GM18499 (cell line): Measurements from ENCODE around the gene IVD.

Experiments
- ATAC-seq: cut with Tn5 transposase; IDR thresholded peaks from one replicate; pipeline ENCODE4 v1.9.1; 2021; ENCODE audit warnings: moderate number of reproducible peaks; ENCODE audit not compliant: insufficient read depth, unreplicated experiment

IVD gene

DNA sequence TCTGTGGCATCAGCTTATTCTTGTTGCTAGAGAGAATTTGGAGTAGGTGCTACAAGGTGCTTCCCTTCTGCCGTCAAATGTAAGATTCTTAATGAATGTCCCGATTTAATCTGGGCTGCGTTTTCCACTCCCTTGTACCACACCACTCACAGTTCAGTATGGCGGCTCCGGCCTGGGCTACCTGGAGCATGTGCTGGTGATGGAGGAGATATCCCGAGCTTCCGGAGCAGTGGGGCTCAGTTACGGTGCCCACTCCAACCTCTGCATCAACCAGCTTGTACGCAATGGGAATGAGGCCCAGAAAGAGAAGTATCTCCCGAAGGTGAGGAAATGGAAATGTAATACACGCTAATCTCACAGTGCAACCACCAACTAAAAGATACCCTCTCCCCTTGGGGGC, 4.9 kb downstream of the IVD start:
- no peak for ATAC-seq

DNA sequence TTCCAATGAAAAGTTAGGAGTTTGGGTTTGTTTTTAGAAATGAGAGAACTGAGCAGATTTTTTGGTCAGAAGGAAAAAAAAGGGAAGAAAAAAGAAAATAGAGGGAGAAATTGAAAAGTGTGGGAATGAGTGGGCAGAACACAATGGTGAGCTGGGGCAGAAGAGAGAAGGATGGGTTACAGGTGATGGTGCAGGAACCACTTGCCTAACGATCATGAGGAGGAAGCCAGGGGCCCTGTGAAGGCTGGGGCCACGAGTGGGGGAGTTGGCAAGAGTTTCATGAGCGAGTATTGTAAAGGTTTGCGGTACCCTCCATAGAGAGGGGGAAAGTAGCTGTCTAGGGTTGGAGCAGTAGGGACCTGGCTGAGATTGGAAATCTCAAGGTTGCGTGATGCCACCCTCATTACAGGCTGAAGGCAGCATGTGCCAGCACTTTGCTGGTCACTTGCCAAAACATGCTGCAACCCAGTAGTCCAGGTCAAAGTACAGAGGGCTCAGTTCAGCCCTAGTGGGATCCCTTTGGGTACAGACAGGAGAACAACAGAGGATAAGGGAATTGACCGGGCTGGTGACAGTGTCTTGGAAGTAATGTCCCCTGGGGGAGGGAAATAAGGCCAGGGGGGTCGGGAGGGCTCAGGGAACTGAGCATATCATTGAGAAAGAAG, 6.6 kb downstream of the IVD start:
- no peak for ATAC-seq

DNA sequence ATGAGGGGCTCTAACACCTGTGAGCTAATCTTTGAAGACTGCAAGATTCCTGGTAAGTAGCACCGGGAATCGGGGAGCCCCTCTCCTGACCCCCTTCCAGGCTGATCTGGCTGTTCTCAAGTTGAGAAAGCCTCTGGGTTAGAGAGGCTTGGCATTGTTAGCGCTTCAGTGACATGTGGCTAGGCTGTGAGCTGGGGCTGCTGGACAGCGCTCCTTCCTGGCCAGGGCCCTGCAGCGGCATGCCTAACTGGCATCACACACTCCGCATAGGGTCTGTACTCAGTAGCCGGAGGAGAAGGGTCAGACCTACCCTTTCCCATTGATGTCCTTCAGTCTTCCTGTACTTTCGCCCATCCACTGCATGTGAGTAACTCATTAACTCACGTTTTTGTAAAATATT, 7.4 kb downstream of the IVD start:
- no peak for ATAC-seq

DNA sequence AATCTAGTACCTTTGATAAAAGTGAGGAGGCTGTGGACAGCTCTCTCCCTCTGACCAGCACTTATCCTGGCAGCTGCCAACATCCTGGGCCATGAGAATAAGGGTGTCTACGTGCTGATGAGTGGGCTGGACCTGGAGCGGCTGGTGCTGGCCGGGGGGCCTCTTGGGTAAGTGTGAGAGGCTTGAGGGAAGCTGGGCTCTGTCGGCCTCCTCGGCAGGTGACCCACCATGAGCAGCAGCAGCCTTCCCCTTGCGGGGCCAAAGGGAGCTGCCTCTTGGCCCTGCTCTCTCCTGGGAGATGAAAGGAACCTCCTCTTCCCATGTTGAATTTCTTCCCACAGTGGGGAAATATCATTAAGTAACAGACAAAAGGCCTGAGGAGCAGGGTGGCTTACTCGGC, 9.2 kb downstream of the IVD start:
- no peak for ATAC-seq

DNA sequence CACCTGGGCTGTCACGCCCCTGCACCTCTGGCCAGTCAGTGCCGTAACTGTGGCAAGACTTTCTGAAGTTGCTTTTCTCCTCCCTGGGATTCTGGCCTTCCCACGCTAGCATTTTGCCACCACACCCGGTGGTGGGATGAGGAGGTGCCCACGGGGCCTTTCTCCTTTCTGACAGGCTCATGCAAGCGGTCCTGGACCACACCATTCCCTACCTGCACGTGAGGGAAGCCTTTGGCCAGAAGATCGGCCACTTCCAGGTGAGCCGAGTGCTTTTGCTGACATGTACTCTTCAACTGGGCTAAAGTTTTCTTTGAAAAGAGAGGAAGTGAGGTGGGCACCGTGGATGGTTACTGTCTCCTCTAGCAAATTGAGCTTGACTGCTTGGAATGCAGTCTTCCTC, 9.6 kb downstream of the IVD start:
- no peak for ATAC-seq

DNA sequence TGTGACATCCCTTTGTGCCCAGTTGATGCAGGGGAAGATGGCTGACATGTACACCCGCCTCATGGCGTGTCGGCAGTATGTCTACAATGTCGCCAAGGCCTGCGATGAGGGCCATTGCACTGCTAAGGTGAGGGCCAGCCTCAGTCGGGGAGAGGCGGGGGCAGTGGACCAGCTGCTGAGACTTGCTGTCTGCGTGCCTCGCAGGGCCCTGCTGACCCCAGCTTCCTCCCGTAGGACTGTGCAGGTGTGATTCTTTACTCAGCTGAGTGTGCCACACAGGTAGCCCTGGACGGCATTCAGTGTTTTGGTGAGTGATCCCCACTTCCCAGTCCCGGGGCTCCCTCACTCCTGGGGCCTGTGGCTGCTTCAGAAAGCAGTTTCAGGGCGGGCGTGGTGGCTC, 10.5 kb downstream of the IVD start:
- ATAC-seq: no peak

DNA sequence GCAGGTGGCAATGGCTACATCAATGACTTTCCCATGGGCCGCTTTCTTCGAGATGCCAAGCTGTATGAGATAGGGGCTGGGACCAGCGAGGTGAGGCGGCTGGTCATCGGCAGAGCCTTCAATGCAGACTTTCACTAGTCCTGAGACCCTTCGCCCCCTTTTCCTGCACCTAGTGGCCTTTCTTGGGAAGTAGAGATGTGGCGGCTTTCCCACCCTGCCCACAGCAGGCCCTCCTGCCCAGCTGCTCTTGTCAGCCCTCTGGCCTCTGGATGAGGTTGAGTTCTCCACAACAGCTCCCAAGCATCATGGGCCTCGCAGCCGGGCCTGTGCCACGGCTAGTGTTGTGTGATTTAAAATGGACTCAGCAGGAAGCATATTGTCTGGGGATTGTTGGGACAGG, 12.5 kb downstream of the IVD start:
- ATAC-seq: no peak

DNA sequence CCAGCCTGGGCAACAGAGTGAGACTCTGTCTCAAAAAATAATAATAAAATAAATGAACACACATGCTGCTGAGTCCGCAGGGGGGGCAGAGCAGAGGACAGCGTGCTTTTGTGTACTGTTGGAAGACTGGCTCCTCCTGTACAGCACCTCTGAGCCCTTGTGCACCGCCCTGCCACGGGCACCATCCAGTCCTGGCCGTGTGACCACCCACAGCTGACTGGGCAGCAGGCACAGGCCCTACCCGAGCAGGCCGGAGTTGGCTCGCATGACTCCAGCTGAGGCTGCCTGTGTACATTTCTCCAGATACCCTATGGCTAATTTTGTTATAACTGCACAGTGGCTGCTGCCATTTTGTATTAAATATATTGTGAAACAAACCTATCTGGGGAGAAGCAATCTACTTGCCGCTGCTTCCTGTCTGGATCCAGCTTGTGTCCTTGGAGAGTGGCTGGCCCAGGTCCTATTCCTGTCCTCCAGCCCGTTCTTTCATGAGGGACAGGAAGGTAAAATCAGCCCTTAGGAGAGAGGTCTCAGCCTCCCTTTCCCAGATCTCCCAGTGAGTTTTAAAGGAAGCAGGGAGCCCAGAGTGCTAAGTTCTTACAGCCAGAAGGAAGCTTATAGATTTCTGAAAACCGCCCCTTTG, 14.6 kb downstream of the IVD start:
- no peak for ATAC-seq

DNA sequence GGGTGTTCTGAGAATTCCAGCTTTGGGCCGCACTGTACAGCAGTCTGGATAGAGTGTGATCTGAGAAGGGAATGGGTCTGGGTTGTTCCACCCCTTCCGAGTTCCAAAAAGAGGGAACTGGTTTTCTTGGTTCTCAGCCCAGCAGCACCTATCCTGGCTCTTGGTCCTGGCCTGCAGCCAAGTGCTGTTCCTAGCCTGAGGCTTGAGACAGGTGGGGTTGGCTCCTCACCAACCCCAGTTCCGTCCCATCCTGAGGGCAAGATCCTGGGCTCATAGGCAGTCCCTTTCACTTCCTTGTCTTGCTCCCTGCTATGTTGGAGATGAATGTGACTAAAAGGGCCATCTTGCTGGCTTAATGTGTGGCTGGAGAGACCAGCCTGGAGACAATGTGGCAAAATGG, 15.2 kb downstream of the IVD start:
- no peak for ATAC-seq

DNA sequence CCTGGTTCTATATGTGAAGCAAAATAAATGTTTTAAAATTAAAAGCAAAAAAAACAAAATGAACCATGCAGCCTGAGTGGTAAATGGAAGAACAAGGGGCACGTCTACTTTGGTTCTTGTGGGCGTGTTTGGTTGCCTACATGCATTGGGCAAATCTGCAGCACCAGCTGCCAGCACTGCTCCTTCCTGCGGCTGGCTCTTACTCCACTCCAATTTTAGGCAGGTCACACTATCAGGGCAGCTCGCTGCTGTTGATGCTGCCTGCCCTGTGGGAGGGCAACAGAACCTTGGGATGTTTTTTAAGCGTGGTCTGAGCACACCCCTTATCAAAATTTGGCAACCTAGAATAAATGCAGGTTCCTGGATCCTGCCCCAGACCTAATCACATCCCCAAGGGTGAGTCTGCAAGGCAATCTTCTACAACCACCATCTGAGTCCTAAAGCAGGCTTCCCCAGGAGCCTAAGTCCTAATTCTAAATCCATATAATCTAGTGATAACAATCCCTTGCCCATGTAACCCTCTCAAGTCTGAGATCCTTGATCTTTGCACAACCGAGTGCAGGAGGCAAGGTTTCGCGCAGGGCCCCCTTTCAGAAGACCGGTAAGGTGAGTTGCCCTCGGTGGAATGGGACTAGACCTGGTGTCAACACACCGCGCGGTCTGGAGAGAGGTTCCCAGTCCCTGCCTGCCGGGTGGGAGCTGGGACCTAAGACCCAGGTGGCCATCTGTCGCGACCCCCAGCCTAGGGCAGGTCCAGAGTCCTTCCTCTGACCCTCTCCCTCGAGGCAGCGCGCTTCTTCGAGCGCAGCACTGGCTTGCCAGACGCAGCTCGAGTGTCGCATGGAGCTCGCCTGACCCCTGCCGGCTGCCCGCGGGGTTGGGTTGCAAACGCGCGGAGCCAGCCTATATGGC, 15.9 kb downstream of the IVD start:
- no peak for ATAC-seq

DNA sequence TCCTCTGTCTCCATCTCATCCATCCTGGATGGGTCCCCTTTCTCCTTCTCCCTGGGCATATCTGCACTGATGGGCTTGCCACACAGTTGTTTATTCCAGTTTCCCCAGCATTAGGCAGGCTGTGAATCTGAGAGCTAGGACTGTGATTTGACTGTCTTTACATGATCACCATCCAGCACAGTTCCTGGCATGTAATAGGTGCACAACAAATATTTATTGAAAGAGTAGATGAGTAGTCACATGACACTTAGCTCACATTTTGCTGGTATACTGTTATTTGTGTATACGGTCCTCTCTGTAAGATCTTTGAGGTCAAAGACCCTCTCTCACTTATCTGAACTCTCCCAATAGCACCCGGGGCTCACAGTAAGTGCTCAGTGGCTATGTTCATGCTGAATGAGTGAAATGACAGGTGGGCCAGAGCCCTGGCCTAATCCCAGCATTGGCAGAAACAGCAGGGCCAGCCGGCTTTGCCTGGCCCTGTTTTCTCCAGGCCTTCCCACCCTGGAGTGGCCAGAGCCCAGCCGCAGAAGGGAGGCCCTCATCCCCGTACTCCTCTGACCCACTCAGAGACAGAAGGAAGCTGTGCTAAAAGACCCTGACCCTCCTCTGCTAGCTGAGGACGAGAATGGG, 19.0 kb downstream of the IVD start:
- no peak for ATAC-seq

DNA sequence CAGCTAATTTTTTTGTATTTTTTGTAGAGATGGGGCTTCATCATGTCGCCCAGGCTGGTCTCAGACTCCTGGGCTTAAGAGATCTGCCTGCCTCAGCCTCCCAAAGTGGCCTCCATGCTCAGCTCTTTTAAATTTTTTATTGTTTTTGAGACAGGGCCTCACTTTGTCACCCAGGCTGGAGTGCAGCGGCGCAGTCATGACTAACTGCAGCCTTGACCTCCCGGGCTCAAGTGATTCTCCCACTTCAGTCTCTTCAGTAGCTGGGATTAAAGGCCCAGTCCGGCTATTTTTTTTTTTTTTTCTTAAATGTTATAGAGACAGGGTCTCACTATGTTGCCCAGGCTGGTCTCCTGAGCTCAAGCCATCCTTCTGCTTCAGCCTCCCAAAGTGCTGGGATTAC, 20.1 kb downstream of the IVD start:
- ATAC-seq: no peak

DNA sequence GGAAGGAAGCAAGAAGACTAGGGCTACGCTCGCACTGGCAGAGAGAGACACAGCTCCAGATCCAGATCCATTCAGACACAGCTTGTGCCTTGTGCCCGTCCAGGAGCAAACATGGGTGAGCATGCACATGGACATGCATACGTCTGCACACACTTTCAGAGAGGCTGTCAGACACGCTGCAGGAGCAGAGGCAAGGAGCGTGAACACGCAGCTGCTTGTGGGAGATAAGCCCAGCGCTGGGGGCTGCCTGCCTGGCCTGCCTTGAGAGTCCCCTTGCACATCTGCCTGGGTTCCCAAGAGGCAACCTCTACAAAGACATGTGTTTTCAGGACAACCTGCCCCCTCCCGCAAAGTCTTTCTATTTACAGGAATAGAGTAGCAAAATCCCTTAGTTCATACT, 21.6 kb downstream of the IVD start:
- no peak for ATAC-seq

DNA sequence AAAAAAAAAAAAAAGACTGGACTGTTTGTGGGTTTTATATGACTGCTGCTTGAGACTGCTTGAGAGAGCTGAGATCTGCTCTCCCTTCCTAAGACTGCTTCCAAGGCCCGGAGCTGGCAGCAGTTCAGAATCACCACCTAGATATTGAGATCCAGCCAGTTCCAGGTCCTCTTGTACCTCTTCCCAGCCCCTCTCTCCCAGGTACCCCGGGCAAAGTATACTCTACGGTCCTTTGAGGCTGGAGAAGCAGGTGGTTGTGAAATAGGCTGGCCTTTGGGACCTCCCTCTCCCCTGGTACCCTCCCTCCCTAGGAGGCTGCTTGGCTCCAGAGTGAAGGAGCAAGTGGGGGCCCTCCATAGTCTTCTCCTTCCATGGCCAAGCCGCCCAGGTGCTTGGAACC, 22.6 kb downstream of the IVD start:
- no peak for ATAC-seq

DNA sequence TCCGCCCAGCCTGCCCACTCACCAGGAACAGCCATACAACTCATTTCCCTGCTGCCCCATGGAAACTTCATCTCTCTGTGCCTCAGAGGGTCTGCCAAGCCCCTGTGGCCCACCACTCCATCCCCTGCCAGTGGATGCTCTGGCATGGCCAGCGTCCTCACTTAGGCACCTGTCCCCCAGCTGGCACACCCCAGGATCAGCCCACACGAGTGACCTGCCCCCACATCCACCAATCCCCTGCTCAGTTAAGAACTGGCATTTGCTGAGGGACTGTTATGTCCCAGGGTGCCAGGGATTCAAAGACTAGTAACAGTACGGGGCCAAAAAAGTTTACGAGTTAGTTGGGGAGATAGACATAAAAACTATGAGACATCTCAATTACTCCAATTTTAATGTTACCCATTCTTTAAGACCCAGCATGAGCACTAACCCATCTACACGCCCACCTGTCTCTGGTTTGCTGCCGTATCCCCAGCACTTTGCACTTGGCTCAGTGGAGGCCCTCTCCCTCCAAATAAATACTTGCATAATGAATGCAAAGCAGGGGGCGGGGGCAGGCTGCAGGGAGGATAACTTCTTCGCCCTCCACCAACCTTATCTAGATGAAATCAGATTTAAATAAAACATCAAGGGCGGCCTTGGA, 23.6 kb downstream of the IVD start:
- ATAC-seq: no peak

DNA sequence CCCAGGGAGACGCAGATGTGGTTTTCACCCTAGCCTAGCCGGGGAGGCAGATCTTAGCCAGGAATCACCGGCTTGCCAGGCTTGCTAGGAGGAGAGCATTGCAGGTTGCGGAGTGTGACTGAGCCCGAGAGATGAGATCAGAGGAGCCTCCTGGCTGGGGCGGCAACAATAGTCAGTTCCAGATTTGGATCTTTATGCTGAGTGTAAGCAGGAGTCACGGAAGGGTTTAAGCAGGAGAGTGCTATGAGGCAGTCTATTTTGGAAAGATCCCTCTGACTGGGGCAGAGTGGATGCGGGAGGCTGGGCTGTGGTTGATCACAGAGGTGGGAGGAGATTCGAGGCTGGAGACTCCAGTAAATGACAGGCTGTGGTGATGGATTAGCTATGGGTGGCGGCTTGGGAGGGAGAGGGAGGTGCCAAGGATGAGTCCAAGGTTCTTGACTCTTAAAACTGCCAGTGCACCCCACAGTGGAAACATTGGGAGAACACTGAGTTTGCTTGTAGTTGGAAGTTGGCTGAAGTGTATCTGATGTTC, 24.7 kb downstream of the IVD start:
- ATAC-seq: no peak

DNA sequence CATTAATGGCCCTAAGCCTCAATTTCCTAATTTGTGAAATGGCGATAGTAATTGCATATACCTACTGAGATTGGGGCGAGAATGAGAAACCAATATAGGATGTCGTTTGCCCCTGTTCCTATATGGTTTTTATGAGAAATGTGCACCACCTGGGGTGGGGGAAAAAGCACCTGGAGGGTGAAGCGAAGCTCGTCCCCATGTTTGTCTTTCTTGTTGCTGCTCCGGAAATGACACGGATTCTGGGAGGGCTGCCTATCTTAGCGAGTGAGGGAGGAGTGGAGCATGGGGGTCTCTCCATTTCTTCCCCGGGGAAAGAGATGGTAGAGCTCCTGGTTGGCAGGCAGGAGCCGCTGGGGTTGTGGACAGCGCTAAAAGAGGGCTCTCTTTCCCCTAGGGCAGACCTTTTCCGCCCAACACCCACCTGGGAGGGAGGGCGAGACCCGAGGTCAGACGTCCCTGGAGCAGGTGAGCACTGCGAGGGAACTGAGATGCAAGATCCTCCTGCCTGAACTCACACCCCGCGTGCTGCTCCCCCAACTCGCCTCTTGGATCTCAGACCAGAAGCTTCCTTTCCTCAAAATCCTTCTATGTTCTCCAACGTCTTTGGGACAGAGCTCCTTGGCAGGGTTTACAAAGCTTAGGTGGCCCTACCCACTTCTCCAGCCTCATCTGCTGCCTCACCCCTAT, 29.6 kb downstream of the IVD start:
- no peak for ATAC-seq

DNA sequence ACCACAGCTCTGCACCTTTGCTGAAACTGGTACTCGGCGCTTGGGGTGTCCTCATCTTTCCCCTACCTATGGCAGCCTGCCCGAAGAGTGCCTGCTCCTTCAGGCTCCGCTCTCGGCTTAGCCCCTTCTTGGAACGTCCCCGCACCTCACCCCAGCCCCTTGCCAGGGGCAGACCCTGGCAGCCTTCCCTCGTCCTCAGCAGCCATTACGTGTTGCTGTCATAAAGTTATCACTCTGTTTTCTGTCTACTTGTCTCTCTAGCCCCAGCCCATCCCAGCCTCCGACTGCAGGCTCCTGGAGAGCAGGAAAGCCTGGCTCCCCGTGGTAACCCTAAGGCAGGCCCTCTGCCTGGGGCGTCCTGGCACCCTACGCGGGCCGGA, 30.1 kb downstream of the IVD start:
- no peak for ATAC-seq

DNA sequence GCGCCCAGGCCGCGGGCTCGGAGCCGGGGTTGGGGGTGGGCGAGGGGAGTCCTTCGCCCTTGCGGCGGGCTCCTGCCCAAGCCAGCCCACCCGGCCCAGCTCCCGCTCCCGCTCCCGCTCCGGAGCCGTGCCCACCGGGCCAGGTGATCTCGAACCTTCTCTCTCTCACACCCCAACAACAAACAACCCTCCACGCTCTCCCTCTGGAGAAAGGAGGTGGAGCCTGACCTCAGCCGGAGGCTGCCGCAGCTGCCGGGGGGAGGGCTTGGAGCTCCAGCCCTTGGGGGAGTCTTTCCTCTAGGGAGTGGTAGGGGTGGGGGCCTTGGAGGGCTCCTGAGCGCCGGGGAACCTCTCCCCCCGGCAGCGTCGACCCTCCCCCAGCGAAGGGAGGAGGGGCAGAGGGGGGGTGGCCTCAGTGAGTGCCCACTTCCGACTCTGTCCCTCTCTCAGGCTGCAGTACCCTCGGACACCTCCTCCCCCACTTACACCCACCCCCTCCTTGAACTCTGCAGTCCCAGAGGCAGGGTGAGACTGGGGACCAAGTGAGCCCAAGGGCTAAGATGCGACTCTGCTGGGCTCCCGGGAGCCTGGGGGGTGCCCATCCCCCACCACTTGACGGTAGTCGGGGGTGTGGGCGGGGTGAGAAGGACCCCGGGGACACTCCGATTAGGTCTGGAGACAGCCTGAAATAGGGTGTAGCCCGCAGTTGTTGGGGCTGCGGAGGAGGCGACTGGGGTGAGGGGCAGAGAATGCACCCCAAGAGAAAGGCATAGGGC, 30.7 kb downstream of the IVD start:
- no peak for ATAC-seq
